ENCODE results near the gene LITAF.

The LITAF gene

GRCh38 chr16:11553371-11553770, 33.3 kb downstream of the LITAF start:
- no peak for DNase-seq (ENCODE audit: low read depth in 1 of 2, low spot score in 1 of 2)

GRCh38 chr16:11552440-11552839, 34.3 kb downstream of the LITAF start:
- no peak for DNase-seq (ENCODE audit: low read depth in 1 of 2, low spot score in 1 of 2)

GRCh38 chr16:11551842-11552241, 34.9 kb downstream of the LITAF start:
- DNase-seq (ENCODE audit: low read depth in 1 of 2, low spot score in 1 of 2): no peak

GRCh38 chr16:11550791-11551498, 35.8 kb downstream of the LITAF start:
- DNase-seq (ENCODE audit: low read depth in 1 of 2, low spot score in 1 of 2): no peak

- no peak for DNase-seq (ENCODE audit: low read depth in 1 of 2, low spot score in 1 of 2)
Observed at GRCh38 chr16:11547118-11547916, 39.4 kb downstream of the LITAF start.

- DNase-seq (ENCODE audit: low read depth in 1 of 2, low spot score in 1 of 2): no peak
Observed at GRCh38 chr16:11546608-11547061, 40.1 kb downstream of the LITAF start.

GRCh38 chr16:11543661-11544393, 42.9 kb downstream of the LITAF start:
- DNase-seq (ENCODE audit: low read depth in 1 of 2, low spot score in 1 of 2): no peak

GRCh38 chr16:11542069-11542744, 44.5 kb downstream of the LITAF start:
- DNase-seq (ENCODE audit: low read depth in 1 of 2, low spot score in 1 of 2): no peak

- DNase-seq (ENCODE audit: low read depth in 1 of 2, low spot score in 1 of 2): no peak
Observed at GRCh38 chr16:11539641-11540050, 47.1 kb downstream of the LITAF start.

GRCh38 chr16:11538880-11539279, 47.8 kb downstream of the LITAF start:
- DNase-seq (ENCODE audit: low read depth in 1 of 2, low spot score in 1 of 2): no peak

- no peak for DNase-seq (ENCODE audit: low read depth in 1 of 2, low spot score in 1 of 2)
Observed at GRCh38 chr16:11536104-11536866, 50.4 kb downstream of the LITAF start.

- no peak for DNase-seq (ENCODE audit: low read depth in 1 of 2, low spot score in 1 of 2)
Observed at GRCh38 chr16:11535494-11535893, 51.2 kb downstream of the LITAF start.

- DNase-seq (ENCODE audit: low read depth in 1 of 2, low spot score in 1 of 2): no peak
Observed at GRCh38 chr16:11534262-11534661, 52.5 kb downstream of the LITAF start.

GRCh38 chr16:11533588-11533987, 53.1 kb downstream of the LITAF start:
- no peak for DNase-seq (ENCODE audit: low read depth in 1 of 2, low spot score in 1 of 2)

- DNase-seq (ENCODE audit: low read depth in 1 of 2, low spot score in 1 of 2): no peak
Observed at GRCh38 chr16:11530171-11530940, 56.4 kb downstream of the LITAF start.

- DNase-seq (ENCODE audit: low read depth in 1 of 2, low spot score in 1 of 2): no peak
Observed at GRCh38 chr16:11529285-11529684, 57.4 kb downstream of the LITAF start.

- DNase-seq (ENCODE audit: low read depth in 1 of 2, low spot score in 1 of 2): no peak
Observed at GRCh38 chr16:11528053-11528452, 58.7 kb downstream of the LITAF start.

GRCh38 chr16:11526655-11527350, 59.9 kb downstream of the LITAF start:
- DNase-seq (ENCODE audit: low read depth in 1 of 2, low spot score in 1 of 2): no peak

- DNase-seq (ENCODE audit: low read depth in 1 of 2, low spot score in 1 of 2): no peak
Observed at GRCh38 chr16:11524098-11524760, 62.5 kb downstream of the LITAF start.
